OCI-LY1 (cell line): ENCODE measurements around the gene NEDD4L.

Experiments used
- EZH2 ChIP-seq: fragments of 200-600 bp; sonication (generic), shearing (Covaris generic); IDR thresholded peaks from 2 replicates; pipeline ENCODE4 v1.8.0; 2017; ENCODE audit warnings: borderline replicate concordance, mixed run types, mild to moderate bottlenecking, antibody characterized with exemption, low read length, moderate library complexity, mixed read lengths
- TF ChIP-seq, protein P1 (sequence below): fragments of 200-600 bp; sonication (generic), shearing (Covaris generic); IDR thresholded peaks from 2 replicates; pipeline ENCODE4 v1.5.1; 2017; ENCODE audit warnings: mild to moderate bottlenecking, antibody characterized with exemption, low read length, moderate library complexity, mixed read lengths

GRCh38 chr18:58106289-58107070 lies 62.5 kb downstream of the NEDD4L start:
- TF ChIP-seq, protein P1, sequence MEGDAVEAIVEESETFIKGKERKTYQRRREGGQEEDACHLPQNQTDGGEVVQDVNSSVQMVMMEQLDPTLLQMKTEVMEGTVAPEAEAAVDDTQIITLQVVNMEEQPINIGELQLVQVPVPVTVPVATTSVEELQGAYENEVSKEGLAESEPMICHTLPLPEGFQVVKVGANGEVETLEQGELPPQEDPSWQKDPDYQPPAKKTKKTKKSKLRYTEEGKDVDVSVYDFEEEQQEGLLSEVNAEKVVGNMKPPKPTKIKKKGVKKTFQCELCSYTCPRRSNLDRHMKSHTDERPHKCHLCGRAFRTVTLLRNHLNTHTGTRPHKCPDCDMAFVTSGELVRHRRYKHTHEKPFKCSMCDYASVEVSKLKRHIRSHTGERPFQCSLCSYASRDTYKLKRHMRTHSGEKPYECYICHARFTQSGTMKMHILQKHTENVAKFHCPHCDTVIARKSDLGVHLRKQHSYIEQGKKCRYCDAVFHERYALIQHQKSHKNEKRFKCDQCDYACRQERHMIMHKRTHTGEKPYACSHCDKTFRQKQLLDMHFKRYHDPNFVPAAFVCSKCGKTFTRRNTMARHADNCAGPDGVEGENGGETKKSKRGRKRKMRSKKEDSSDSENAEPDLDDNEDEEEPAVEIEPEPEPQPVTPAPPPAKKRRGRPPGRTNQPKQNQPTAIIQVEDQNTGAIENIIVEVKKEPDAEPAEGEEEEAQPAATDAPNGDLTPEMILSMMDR = no peak
- no peak for TF ChIP-seq EZH2
